CD4-positive, CD25-positive, alpha-beta regulatory T cell (primary cell): ENCODE results near the gene AFF3. TPM values are rescaled to one million over a fixed set of nuclear protein-coding genes. Genes with fewer than 3 reads are reported as not detected.
"Not testable (repeated sequence)": the region's sequence is repeated elsewhere in the genome, so short reads cannot be mapped to it uniquely, and the experiment has no call there.

Source experiments
- ATAC-seq, 2 donors: fragments of 150-1000 bp; cut with Tn5 transposase; one replicate each; pipeline ENCODE4 v1.10.0; 2021; ENCODE audit warnings: low read depth in 2 of 2, moderate number of reproducible peaks in 2 of 2, moderate library complexity in 1 of 2
- DNase-seq, 3 donors: peaks; one replicate each; pipeline versions ENCODE4 v3.0.0 to v3.0.0-alpha.2; 2012 to 2022; ENCODE audit warnings: mixed read lengths in 1 of 3
- H3K27ac ChIP-seq: one replicate; pipeline ENCODE4 v1.7.0; 2013; ENCODE audit warnings: mild to moderate bottlenecking, low read length; ENCODE audit not compliant: insufficient read depth, poor library complexity, severe bottlenecking
- H3K27me3 ChIP-seq: one replicate; pipeline ENCODE4 v1.7.0; 2013; ENCODE audit warnings: low read length; ENCODE audit not compliant: control insufficient read depth, insufficient read depth
- H3K36me3 ChIP-seq: one replicate; pipeline ENCODE4 v1.7.0; 2013; ENCODE audit warnings: mild to moderate bottlenecking, low read length, moderate library complexity; ENCODE audit not compliant: control insufficient read depth, insufficient read depth
- H3K4me1 ChIP-seq: 2 replicates; pipeline ENCODE4 v1.7.0; 2013; ENCODE audit warnings: mild to moderate bottlenecking, low read length; ENCODE audit not compliant: insufficient read depth, control insufficient read depth, poor library complexity, severe bottlenecking
- H3K4me3 ChIP-seq: one replicate; pipeline ENCODE4 v1.7.0; 2013; ENCODE audit warnings: low read depth, mild to moderate bottlenecking, low read length, moderate library complexity
- H3K9me3 ChIP-seq, 2 experiments: 1 replicate in 1 of 2; 2 replicates in 1 of 2; pipeline ENCODE4 v1.7.0; 2013; ENCODE audit warnings: low read length in 2 of 2, mild to moderate bottlenecking in 1 of 2, moderate library complexity in 1 of 2; ENCODE audit not compliant: control insufficient read depth in 2 of 2
- H3K27ac Mint-ChIP-seq, 3 donors: one replicate each; pipeline ENCODE4 v1.8.0; 2020 to 2022; ENCODE audit warnings: mild to moderate bottlenecking in 3 of 3, mixed read lengths in 3 of 3, moderate library complexity in 2 of 3
- H3K27me3 Mint-ChIP-seq: one replicate; pipeline ENCODE4 v1.8.0; 2022; ENCODE audit warnings: mild to moderate bottlenecking, mixed read lengths
- H3K36me3 Mint-ChIP-seq: one replicate; pipeline ENCODE4 v1.8.0; 2020; ENCODE audit warnings: mixed read lengths
- H3K4me1 Mint-ChIP-seq, 4 donors: one replicate each; pipeline ENCODE4 v1.8.0; 2020 to 2022; ENCODE audit warnings: mixed read lengths in 4 of 4, mild to moderate bottlenecking in 1 of 4
- H3K4me3 Mint-ChIP-seq, 4 donors: one replicate each; pipeline ENCODE4 v1.8.0; 2020 to 2022; ENCODE audit warnings: mild to moderate bottlenecking in 4 of 4, mixed read lengths in 4 of 4, moderate library complexity in 3 of 4
- H3K9me3 Mint-ChIP-seq, 7 donors: one replicate each; pipeline ENCODE4 v1.8.0; 2020 to 2022; ENCODE audit warnings: mixed read lengths in 7 of 7, mild to moderate bottlenecking in 3 of 7, moderate library complexity in 2 of 7
- polyA plus RNA-seq, 4 donors: library from polyadenylated mRNA; unstranded; fragments of 300-500 nt; fragmentation: Illumina TruSeq; gene quantifications; one replicate each; pipeline ENCODE4 v1.2.3, GENCODE V29; 2021
- total RNA-seq: library from RNA; stranded (reverse); gene quantifications from one replicate; pipeline ENCODE4 v1.2.3, GENCODE V29; 2022

The AFF3 gene
- total and polyA plus RNA-seq, 5 donors from 2014 or later, result 0.82 to 10.1 (median 4.2) TPM

GRCh38 chr2:99933894-99934650 is 208.3 kb downstream of the AFF3 start:
- no peaks in the 10 kb centered on the region for H3K4me1 Mint-ChIP-seq
- Histone ChIP-seq H3K4me3 (no peak overlapping the region), H3K27me3 (no peaks in the 10 kb centered on the region), H3K27ac (no peak overlapping the region), H3K4me1 (no peaks in the 10 kb centered on the region), H3K36me3 (peaks cover 3% of the 10 kb centered on the region), H3K9me3 (no peaks in the 10 kb centered on the region)
- peaks cover 0 to 3% (median 0%) of the 10 kb centered on the region in 7 donors for H3K9me3 Mint-ChIP-seq
- peaks cover 28% of the 10 kb centered on the region for H3K36me3 Mint-ChIP-seq
- H3K27me3 Mint-ChIP-seq, result no peaks in the 10 kb centered on the region
- no peak for DNase-seq
- no peak overlapping the region for H3K4me3 Mint-ChIP-seq
- no peak overlapping the region for H3K27ac Mint-ChIP-seq
- ATAC-seq, result no peak

DNA sequence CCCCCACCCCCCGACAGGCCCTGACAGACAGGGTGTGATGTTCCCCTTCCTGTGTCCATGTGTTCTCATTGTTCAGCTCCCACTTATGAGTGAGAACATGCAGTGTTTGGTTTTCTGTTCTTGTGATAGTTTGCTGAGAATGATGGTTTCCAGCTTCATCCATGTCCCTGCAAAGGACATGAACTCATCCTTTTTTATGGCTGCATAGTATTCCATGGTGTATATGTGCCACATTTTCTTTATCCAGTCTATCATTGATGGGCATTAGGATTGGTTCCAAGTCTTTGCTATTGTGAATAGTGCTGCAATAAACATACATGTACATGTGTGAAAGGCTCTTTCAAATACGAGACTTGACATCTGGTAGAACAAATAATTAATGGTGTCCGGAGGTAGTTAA is 208.9 kb downstream of the AFF3 start:
- not testable (repeated sequence) for H3K27me3 Mint-ChIP-seq, H3K4me1 Mint-ChIP-seq, H3K4me3 Mint-ChIP-seq, ATAC-seq, H3K27ac Mint-ChIP-seq, H3K4me1 ChIP-seq, H3K9me3 ChIP-seq, H3K9me3 Mint-ChIP-seq, H3K27ac ChIP-seq, H3K36me3 ChIP-seq, DNase-seq, H3K27me3 ChIP-seq, H3K4me3 ChIP-seq
- H3K36me3 Mint-ChIP-seq, result peaks cover 28% of the 10 kb centered on the region

DNA sequence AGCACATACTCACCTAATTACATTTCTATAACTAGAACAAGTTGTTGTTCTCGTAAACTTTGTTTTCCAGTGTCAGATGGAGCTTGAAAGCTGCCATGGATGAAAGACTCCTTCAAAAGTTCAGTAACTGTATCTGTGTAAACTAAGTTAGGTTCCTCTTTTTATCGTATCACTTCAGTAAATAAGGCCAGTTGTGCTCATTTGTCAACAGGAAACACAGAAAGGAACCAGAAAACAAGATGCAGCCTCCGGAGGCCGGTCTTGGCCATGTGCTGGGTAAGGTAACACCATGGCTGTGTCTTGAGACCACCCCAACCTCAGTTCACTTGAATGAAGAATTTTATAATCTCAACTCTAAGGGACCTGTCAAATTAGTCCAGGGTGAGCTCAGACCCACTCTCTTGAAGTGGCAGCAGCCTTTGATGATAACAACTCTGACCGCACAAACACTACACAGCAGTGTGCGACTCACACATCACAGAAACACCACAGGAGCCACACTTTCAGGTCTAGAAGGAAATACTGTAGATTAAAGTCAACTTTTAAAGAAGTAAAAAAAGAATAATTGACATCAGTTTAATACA is 213.8 kb downstream of the AFF3 start:
- no peak overlapping the region for H3K27ac ChIP-seq
- no peaks in the 10 kb centered on the region for H3K27me3 ChIP-seq
- no peak overlapping the region for H3K27ac Mint-ChIP-seq
- ATAC-seq (no peak), DNase-seq (no peak)
- H3K4me3 Mint-ChIP-seq, result no peak overlapping the region
- H3K9me3 Mint-ChIP-seq, result peaks cover 0 to 2% (median 0%) of the 10 kb centered on the region in 7 donors
- H3K4me3 ChIP-seq, result no peak overlapping the region
- no peaks in the 10 kb centered on the region for H3K4me1 ChIP-seq
- peaks cover 0 to 2% (median 0%) of the 10 kb centered on the region in 4 donors for H3K4me1 Mint-ChIP-seq
- peaks cover 15% of the 10 kb centered on the region for H3K36me3 Mint-ChIP-seq
- no peaks in the 10 kb centered on the region for H3K9me3 ChIP-seq
- H3K27me3 Mint-ChIP-seq, result no peaks in the 10 kb centered on the region
- no peaks in the 10 kb centered on the region for H3K36me3 ChIP-seq

GRCh38 chr2:99927690-99928207 is 214.6 kb downstream of the AFF3 start:
- not testable (repeated sequence) for H3K4me3 Mint-ChIP-seq, ATAC-seq, H3K36me3 ChIP-seq, H3K27ac ChIP-seq, H3K27ac Mint-ChIP-seq, H3K4me3 ChIP-seq, DNase-seq, H3K9me3 ChIP-seq, H3K27me3 Mint-ChIP-seq, H3K27me3 ChIP-seq, H3K9me3 Mint-ChIP-seq, H3K4me1 Mint-ChIP-seq, H3K4me1 ChIP-seq
- H3K36me3 Mint-ChIP-seq, result peaks cover 14% of the 10 kb centered on the region

DNA sequence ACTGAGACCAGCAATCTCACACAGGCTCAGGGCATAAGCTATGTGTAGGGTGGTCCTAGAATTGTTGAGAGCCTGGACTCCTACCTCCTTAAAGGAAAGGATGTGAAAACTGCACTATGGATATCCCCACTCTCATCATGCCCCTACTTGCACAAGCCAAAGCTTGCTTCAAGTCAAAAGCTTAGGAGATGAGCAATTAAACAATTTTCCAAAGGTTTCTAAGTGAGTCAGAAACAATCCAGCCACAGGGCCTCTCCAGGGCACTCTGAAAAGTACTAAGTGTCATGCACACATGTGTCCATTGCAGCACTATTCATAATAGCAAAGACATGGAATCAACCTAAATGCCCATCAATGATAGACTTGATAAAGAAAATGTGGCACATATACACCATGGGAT is 215.4 kb downstream of the AFF3 start:
- Histone ChIP-seq H3K36me3 (no peaks in the 10 kb centered on the region), H3K9me3 (no peaks in the 10 kb centered on the region), H3K4me1 (no peaks in the 10 kb centered on the region), H3K27me3 (no peaks in the 10 kb centered on the region), H3K4me3 (no peak overlapping the region), H3K27ac (no peak overlapping the region)
- peaks cover 11% of the 10 kb centered on the region for H3K36me3 Mint-ChIP-seq
- ATAC-seq (no peak), DNase-seq (no peak)
- H3K4me3 Mint-ChIP-seq, result no peak overlapping the region
- peaks cover 2% of the 10 kb centered on the region for H3K27me3 Mint-ChIP-seq
- peaks cover 0 to 2% (median 0%) of the 10 kb centered on the region in 4 donors for H3K4me1 Mint-ChIP-seq
- H3K27ac Mint-ChIP-seq, result no peak overlapping the region
- H3K9me3 Mint-ChIP-seq, result peaks cover 0 to 2% (median 0%) of the 10 kb centered on the region in 7 donors

DNA sequence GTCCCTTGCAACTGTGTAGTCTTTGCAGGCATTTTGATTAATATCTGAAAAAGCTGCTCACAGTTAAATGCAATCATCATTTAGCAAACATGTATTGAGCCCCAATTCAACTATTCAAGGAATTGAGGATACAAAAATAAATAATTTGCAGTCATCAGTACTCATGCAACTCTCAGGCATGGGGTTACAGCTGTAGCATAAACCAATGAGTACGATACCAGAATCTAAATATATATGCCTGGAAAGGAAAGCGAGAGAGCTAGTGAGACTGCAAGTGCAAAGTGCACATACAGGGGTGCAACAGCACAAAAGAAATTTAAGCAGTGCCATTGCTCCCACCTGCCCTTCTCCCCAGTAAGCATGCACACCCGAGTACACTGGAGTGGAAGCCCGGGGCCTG is 216.4 kb downstream of the AFF3 start:
- no peak for DNase-seq
- H3K4me3 Mint-ChIP-seq, result no peak overlapping the region
- H3K27ac Mint-ChIP-seq, result no peak overlapping the region
- ATAC-seq, result no peak
- Histone ChIP-seq H3K4me1 (no peaks in the 10 kb centered on the region), H3K27me3 (no peaks in the 10 kb centered on the region), H3K4me3 (no peak overlapping the region), H3K9me3 (no peaks in the 10 kb centered on the region), H3K36me3 (no peaks in the 10 kb centered on the region), H3K27ac (no peak overlapping the region)
- H3K36me3 Mint-ChIP-seq, result peaks cover 11% of the 10 kb centered on the region
- H3K27me3 Mint-ChIP-seq, result peaks cover 5% of the 10 kb centered on the region
- H3K4me1 Mint-ChIP-seq, result peaks cover 0 to 2% (median 0%) of the 10 kb centered on the region in 4 donors
- H3K9me3 Mint-ChIP-seq, result peaks cover 0 to 2% (median 0%) of the 10 kb centered on the region in 7 donors

- Histone ChIP-seq H3K9me3 (no peaks in the 10 kb centered on the region), H3K36me3 (no peaks in the 10 kb centered on the region), H3K27ac (no peak overlapping the region), H3K4me3 (no peak overlapping the region), H3K4me1 (no peaks in the 10 kb centered on the region), H3K27me3 (no peaks in the 10 kb centered on the region)
- H3K36me3 Mint-ChIP-seq, result peaks cover 7% of the 10 kb centered on the region
- H3K27me3 Mint-ChIP-seq, result peaks cover 5% of the 10 kb centered on the region
- H3K4me3 Mint-ChIP-seq, result no peak overlapping the region
- ATAC-seq, result no peak
- peaks cover 0 to 7% (median 0%) of the 10 kb centered on the region in 7 donors for H3K9me3 Mint-ChIP-seq
- no peaks in the 10 kb centered on the region for H3K4me1 Mint-ChIP-seq
- no peak for DNase-seq
- no peak overlapping the region for H3K27ac Mint-ChIP-seq
Measured at GRCh38 chr2:99922664-99923063, 219.7 kb downstream of the AFF3 start.
